HepG2 (cell line): ENCODE results near the gene GRID1. TPM values are rescaled to one million over a fixed set of nuclear protein-coding genes. Genes with fewer than 3 reads are reported as not detected.

ENCODE experiments used
- ATAC-seq: fragments of 200-7000 bp; cut with Tn5 transposase; 3 replicates; pipeline ENCODE4 v1.9.1; 2020; ENCODE audit warnings: mild to moderate bottlenecking, moderate library complexity
- BruUV-seq: library from RNA; stranded (reverse); fragments of 400-500 nt; replicated peaks from 2 replicates; lab custom pipeline; 2021; lab: Mats Ljungman, UMichigan
- CTCF ChIA-PET: fragments of 300-600 bp; formaldehyde crosslinking; extraction: SDS; loops from one replicate; lab custom pipeline; 2021; ENCODE audit warnings: low total read pairs, inconsistent platforms, low intra/inter-chr PET ratio; lab: Yijun Ruan, JAX
- POLR2A ChIA-PET: fragments of 350-600 bp; sonication (Branson Sonifier 250); formaldehyde crosslinking; loops from one replicate; lab custom pipeline; 2020; ENCODE audit warnings: antibody characterized with exemption, inconsistent platforms; lab: Yijun Ruan, JAX
- DNase-seq: peaks from one replicate; pipeline ENCODE4 v3.0.0-alpha.2; 2015; ENCODE audit warnings: low spot score
- FAIRE-seq: peaks from 3 replicates; lab custom pipeline; 2011; peaks lifted over from hg19 to GRCh38; lab: Jason Lieb, UNC
- H2AFZ ChIP-seq: one replicate; pipeline ENCODE4 v1.6.1; 2011; ENCODE audit warnings: low read length, inconsistent platforms
- H3K27ac ChIP-seq: fragments of 300-600 bp; 3 replicates; pipeline ENCODE4 v1.8.0; 2011; ENCODE audit warnings: mixed run types, mild to moderate bottlenecking, mixed read lengths, low read length, inconsistent platforms; ENCODE audit not compliant: insufficient read depth; ENCODE audit errors: extremely low read length
- H3K27me3 ChIP-seq, 2 experiments: fragments of 200-600 bp in 1 of 2; 2 replicates in 1 of 2; 3 replicates in 1 of 2; pipeline versions ENCODE4 v1.6.0 to v1.8.0; 2011; ENCODE audit warnings: low read length in 2 of 2, mild to moderate bottlenecking in 2 of 2, moderate library complexity in 2 of 2, inconsistent platforms in 1 of 2; ENCODE audit not compliant: insufficient read depth in 2 of 2, control insufficient read depth in 1 of 2
- H3K36me3 ChIP-seq, 2 experiments: fragments of 200-600 bp in 1 of 2; replicated peaks in 1 of 2; 2 replicates in 1 of 2; 3 replicates in 1 of 2; pipeline versions ENCODE4 v1.5.1 to v1.8.0; 2011; ENCODE audit warnings: low read length in 2 of 2, inconsistent platforms in 1 of 2; ENCODE audit not compliant: insufficient read depth in 2 of 2, control insufficient read depth in 1 of 2
- H3K4me1 ChIP-seq: 2 replicates; pipeline ENCODE4 v1.5.1; 2012; ENCODE audit warnings: low read length, inconsistent platforms; ENCODE audit not compliant: insufficient read depth
- H3K4me2 ChIP-seq: 2 replicates; pipeline ENCODE4 v1.6.0; 2011; ENCODE audit warnings: low read depth, low read length, inconsistent platforms
- H3K4me3 ChIP-seq, 3 experiments: fragments of 200-600 bp in 1 of 3; sonication (generic), shearing (Covaris generic) in 1 of 3; replicated peaks in 1 of 3; 2 replicates each; pipeline ENCODE4 v1.5.1; 2011 to 2016; ENCODE audit warnings: low read length in 3 of 3, inconsistent platforms in 2 of 3, low read depth in 2 of 3, mild to moderate bottlenecking in 2 of 3, control low read depth in 1 of 3, mixed read lengths in 1 of 3; ENCODE audit not compliant: insufficient read depth in 1 of 3
- H3K79me2 ChIP-seq: one replicate; pipeline ENCODE4 v1.6.1; 2011; ENCODE audit warnings: low read length, inconsistent platforms; ENCODE audit not compliant: insufficient read depth
- H3K9ac ChIP-seq: 2 replicates; pipeline ENCODE4 v1.6.0; 2011; ENCODE audit warnings: mild to moderate bottlenecking, low read depth, low read length, inconsistent platforms; ENCODE audit not compliant: insufficient read depth
- H3K9me3 ChIP-seq: 2 replicates; pipeline ENCODE4 v1.5.1; 2012; ENCODE audit warnings: mild to moderate bottlenecking, low read length
- H4K20me1 ChIP-seq: 2 replicates; pipeline ENCODE4 v1.6.0; 2011; ENCODE audit warnings: inconsistent platforms, mild to moderate bottlenecking, low read length, moderate library complexity; ENCODE audit not compliant: insufficient read depth
- ARID3A ChIP-seq: IDR thresholded peaks from 2 replicates; pipeline ENCODE4 v1.6.1; 2012; ENCODE audit warnings: low read depth, low read length, improper control_type of control experiment
- E2F1 ChIP-seq: sonication (generic); formaldehyde crosslinking; IDR thresholded peaks from 2 replicates; pipeline ENCODE4 v1.5.0; 2020; ENCODE audit warnings: missing genetic modification reagents
- HMG20A ChIP-seq: IDR thresholded peaks from 2 replicates; pipeline ENCODE4 v1.6.1; 2016; ENCODE audit warnings: borderline replicate concordance
- HNF1A ChIP-seq, 2 experiments: sonication (generic) in 1 of 2; formaldehyde crosslinking in 1 of 2; IDR thresholded peaks; 2 replicates each; pipeline versions ENCODE4 v1.4.0 to v1.6.1; 2016 to 2020; ENCODE audit warnings: borderline replicate concordance in 1 of 2, low read depth in 1 of 2, mild to moderate bottlenecking in 1 of 2, missing genetic modification reagents in 1 of 2
- HNRNPLL ChIP-seq: fragments of 200-400 bp; formaldehyde crosslinking; IDR thresholded peaks from 2 replicates; pipeline ENCODE4 v1.6.1; 2017; ENCODE audit warnings: mild to moderate bottlenecking, low read depth, low read length; ENCODE audit not compliant: poor library complexity, severe bottlenecking
- MXD4 ChIP-seq: IDR thresholded peaks from 2 replicates; pipeline ENCODE4 v1.6.1; 2016; ENCODE audit warnings: mild to moderate bottlenecking, missing biosample characterization, missing genetic modification reagents
- NFYB ChIP-seq: sonication (generic); formaldehyde crosslinking; IDR thresholded peaks from 2 replicates; pipeline ENCODE4 v1.4.0; 2020; ENCODE audit warnings: missing genetic modification reagents
- ZMYM2 ChIP-seq: sonication (generic); formaldehyde crosslinking; IDR thresholded peaks from 2 replicates; pipeline ENCODE4 v1.8.0; 2022; ENCODE audit warnings: mild to moderate bottlenecking, missing genetic modification reagents
- ZNF180 ChIP-seq: sonication (generic); formaldehyde crosslinking; IDR thresholded peaks from 2 replicates; pipeline ENCODE4 v1.4.0; 2020; ENCODE audit warnings: low read depth, missing genetic modification reagents, borderline replicate concordance
- ZSCAN29 ChIP-seq: sonication (generic); formaldehyde crosslinking; conservative IDR thresholded peaks from 2 replicates; pipeline ENCODE4 v1.4.0; 2020; ENCODE audit warnings: mild to moderate bottlenecking, missing genetic modification reagents
- WGBS: methylation state at CpG from one replicate; pipeline ENCODE4 v1.1.6; 2017; ENCODE audit warnings: low lambda C conversion rate; 5-methylcytosine and 5-hydroxymethylcytosine counted together
- in situ Hi-C: cut with HindIII; loops from 2 replicates; pipeline ENCODE4 v1.10.0; 2017; ENCODE audit warnings: low pct_unique_long_range_greater_than_20kb; ENCODE audit not compliant: extremely low pct_ligation_motif_present
- intact Hi-C: fragments of 100-400 bp; cut with micrococcal nuclease; formaldehyde crosslinking; loops from one replicate; pipeline ENCODE4 v1.10.0; 2022; ENCODE audit not compliant: unreplicated experiment
- polyA plus RNA-seq, 8 experiments: library from polyadenylated mRNA; depleted of rRNA in 3 of 8; stranded (reverse) in 7 of 8; unstranded in 1 of 8; fragments of >200 nt; fragmentation: Illumina TruSeq in 4 of 8; extraction: Trizol in 4 of 8; gene quantifications; 2 replicates each; pipeline versions ENCODE4 v1.2.1 to v1.2.3, GENCODE V29; 2011 to 2016; ENCODE audit warnings: low read depth in 4 of 8, missing spikeins in 1 of 8, mixed read lengths in 1 of 8; ENCODE audit not compliant: insufficient read depth in 1 of 8
- total RNA-seq, 5 experiments: library from RNA; depleted of rRNA; stranded (reverse); fragments of >200 nt; fragmentation: Illumina TruSeq; extraction: Trizol; gene quantifications; 2 replicates each; pipeline ENCODE4 v1.2.3, GENCODE V29; 2016; ENCODE audit warnings: low read depth in 1 of 5

GRID1 gene
- total and polyA plus RNA-seq, 2 of the 13 experiments (the other 11 are each of a cell fraction or from before 2014, with no cell fraction given) = 0.05 TPM; not detected in 1

- Histone ChIP-seq H3K4me1 (no peaks in the 10 kb centered on the region), H3K27ac (no peak overlapping the region), H3K4me2 (no peak overlapping the region), H3K36me3 (no peaks in the 10 kb centered on the region), H3K27me3 (no peaks in the 10 kb centered on the region), H3K4me3 (no peak overlapping the region), H3K9ac (no peak overlapping the region), H4K20me1 (no peaks in the 10 kb centered on the region), H3K79me2 (no peaks in the 10 kb centered on the region), H2AFZ (no peak overlapping the region), H3K9me3 (no peaks in the 10 kb centered on the region)
- ChIA-PET POLR2A (no interaction called here), CTCF (no interaction called here)
- in situ Hi-C loops (no loop called here), intact Hi-C loops (no loop called here)
- TF ChIP-seq HMG20A (CRISPR knock-in tag) = no peak
- TF ChIP-seq HNRNPLL = no peak
- TF ChIP-seq NFYB (CRISPR knock-in tag) = no peak
- no peak for TF ChIP-seq ARID3A
- TF ChIP-seq HNF1A (IDR thresholded peaks at IDR 0.05; ENCODE audit: low read depth) = no peak
- TF ChIP-seq HNF1A (CRISPR knock-in tag; IDR thresholded peaks at IDR 0.05; ENCODE audit: borderline replicate concordance) = no peak
- no peak for TF ChIP-seq ZNF180 (CRISPR knock-in tag)
- no peak for TF ChIP-seq ZMYM2 (CRISPR knock-in tag)
- no peak for TF ChIP-seq E2F1 (CRISPR knock-in tag)
- TF ChIP-seq ZSCAN29 (CRISPR knock-in tag) = no peak
- TF ChIP-seq MXD4 = no peak
- DNase-seq = no peak
- FAIRE-seq = no peak
- no TSS peak for BruUV-seq
- ATAC-seq = no peak
- 0% methylated on average over 2 of the region's 3 CpGs for WGBS
Measured at GRCh38 chr10:85792533-85792858, 574.1 kb downstream of the GRID1 start.
